Measurements from ENCODE around the gene BPIFB1. TPM values are rescaled to one million over a fixed set of nuclear protein-coding genes. Genes with fewer than 3 reads are reported as not detected.

Gene BPIFB1
- total and polyA plus RNA-seq, 10 of the 15 experiments (the other 5 are each of a cell fraction or from before 2014, with no cell fraction given), result 0.13 TPM; not detected in 9

GRCh38 chr20:33261465-33261864 is 21.5 kb upstream of the BPIFB1 start (continued):
- TF ChIP-seq, protein P1, sequence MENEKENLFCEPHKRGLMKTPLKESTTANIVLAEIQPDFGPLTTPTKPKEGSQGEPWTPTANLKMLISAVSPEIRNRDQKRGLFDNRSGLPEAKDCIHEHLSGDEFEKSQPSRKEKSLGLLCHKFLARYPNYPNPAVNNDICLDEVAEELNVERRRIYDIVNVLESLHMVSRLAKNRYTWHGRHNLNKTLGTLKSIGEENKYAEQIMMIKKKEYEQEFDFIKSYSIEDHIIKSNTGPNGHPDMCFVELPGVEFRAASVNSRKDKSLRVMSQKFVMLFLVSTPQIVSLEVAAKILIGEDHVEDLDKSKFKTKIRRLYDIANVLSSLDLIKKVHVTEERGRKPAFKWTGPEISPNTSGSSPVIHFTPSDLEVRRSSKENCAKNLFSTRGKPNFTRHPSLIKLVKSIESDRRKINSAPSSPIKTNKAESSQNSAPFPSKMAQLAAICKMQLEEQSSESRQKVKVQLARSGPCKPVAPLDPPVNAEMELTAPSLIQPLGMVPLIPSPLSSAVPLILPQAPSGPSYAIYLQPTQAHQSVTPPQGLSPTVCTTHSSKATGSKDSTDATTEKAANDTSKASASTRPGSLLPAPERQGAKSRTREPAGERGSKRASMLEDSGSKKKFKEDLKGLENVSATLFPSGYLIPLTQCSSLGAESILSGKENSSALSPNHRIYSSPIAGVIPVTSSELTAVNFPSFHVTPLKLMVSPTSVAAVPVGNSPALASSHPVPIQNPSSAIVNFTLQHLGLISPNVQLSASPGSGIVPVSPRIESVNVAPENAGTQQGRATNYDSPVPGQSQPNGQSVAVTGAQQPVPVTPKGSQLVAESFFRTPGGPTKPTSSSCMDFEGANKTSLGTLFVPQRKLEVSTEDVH (IDR thresholded peaks at IDR 0.05; ENCODE audit: low read depth, partially characterized antibody), result no peak
- TF ChIP-seq POLR2AphosphoS2 (IDR thresholded peaks at IDR 0.05; ENCODE audit: low read depth, low read length) (no peak), YY1 (IDR thresholded peaks at IDR 0.05; ENCODE audit: low read depth, low read length) (no peak), RBBP5 (conservative IDR thresholded peaks at IDR 0.05) (no peak)

GRCh38 chr20:33262658-33263065 is 20.4 kb upstream of the BPIFB1 start:
- Histone ChIP-seq H3K27me3 (replicated peaks in 1 of 2; ENCODE audit: control insufficient read depth in 2 of 2, insufficient read depth in 2 of 2, low read length in 1 of 2) (peaks cover 0 to 2% of the 10 kb centered on the region in 2 experiments; a peak in 1 of 4 replicates), H3K9ac (ENCODE audit: control insufficient read depth, insufficient read depth, low read length) (no peak overlapping the region), H3K9me3 (replicated peaks; ENCODE audit: control insufficient read depth, insufficient read depth, low read length) (no peaks in the 10 kb centered on the region; the same call in 2 of the 3 replicates), H3K4me2 (ENCODE audit: control insufficient read depth, insufficient read depth) (no peak overlapping the region), H3K4me1 (ENCODE audit: control insufficient read depth, insufficient read depth, low read length) (no peaks in the 10 kb centered on the region), H4K20me1 (ENCODE audit: control insufficient read depth, insufficient read depth) (no peaks in the 10 kb centered on the region), H2AFZ (ENCODE audit: control insufficient read depth, low read depth, low read length) (no peak overlapping the region), H3K27ac (ENCODE audit: control insufficient read depth, insufficient read depth) (no peak overlapping the region), H3K4me3 (no peak overlapping the region), H3K79me2 (ENCODE audit: control insufficient read depth, insufficient read depth, low read length) (no peaks in the 10 kb centered on the region), H3K36me3 (ENCODE audit: control insufficient read depth in 2 of 2, insufficient read depth in 2 of 2, low read length in 1 of 2) (no peaks in the 10 kb centered on the region)
- SMC1A ChIA-PET (ENCODE audit: uncharacterized antibody, unreplicated experiment), result no interaction called here
- BruUV-seq (replicated peaks), result no TSS peak
- intact Hi-C loops (cut with micrococcal nuclease; ENCODE audit: unreplicated experiment) (no loop called here), in situ Hi-C loops (cut with MboI) (no loop called here)
- no peak for DNase-seq (ENCODE audit: low read depth, low spot score)
- CTCF ChIA-PET, result interaction anchor here (0.6 to 1.1 kb wide), 3 partner anchors 16 to 386 kb away, joined by 3 to 4 read pairs (median 4); no protein-coding TSS in a partner anchor
- POLR2A ChIA-PET, result no interaction called here
- RAD21 ChIA-PET (ENCODE audit: unreplicated experiment), result no interaction called here
- WGBS (ENCODE audit: insufficient coverage, insufficient replicate concordance, low lambda C conversion rate, missing lambda C conversion rate), result 14% methylated on average over 5 of the region's 5 CpGs
- TF ChIP-seq RBBP5 (conservative IDR thresholded peaks at IDR 0.05), result no peak
- peak; percentile 42; the same call in 1 of the 2 replicates for TF ChIP-seq RAD21 (IDR thresholded peaks at IDR 0.05; ENCODE audit: insufficient read depth, low read depth, low read length)
- TF ChIP-seq, protein P2, sequence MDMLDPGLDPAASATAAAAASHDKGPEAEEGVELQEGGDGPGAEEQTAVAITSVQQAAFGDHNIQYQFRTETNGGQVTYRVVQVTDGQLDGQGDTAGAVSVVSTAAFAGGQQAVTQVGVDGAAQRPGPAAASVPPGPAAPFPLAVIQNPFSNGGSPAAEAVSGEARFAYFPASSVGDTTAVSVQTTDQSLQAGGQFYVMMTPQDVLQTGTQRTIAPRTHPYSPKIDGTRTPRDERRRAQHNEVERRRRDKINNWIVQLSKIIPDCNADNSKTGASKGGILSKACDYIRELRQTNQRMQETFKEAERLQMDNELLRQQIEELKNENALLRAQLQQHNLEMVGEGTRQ (IDR thresholded peaks at IDR 0.05; ENCODE audit: borderline replicate concordance, low read depth, low read length), result no peak
- TF ChIP-seq HDAC2 (IDR thresholded peaks at IDR 0.05), result no peak
- no peak for TF ChIP-seq BHLHE40 (IDR thresholded peaks at IDR 0.05; ENCODE audit: borderline replicate concordance in 1 of 2, low read depth in 2 of 2, low read length in 1 of 2)
- no peak for TF ChIP-seq POLR2AphosphoS2 (IDR thresholded peaks at IDR 0.05; ENCODE audit: low read depth, low read length)
- peak; percentile 19 to 39 (median 29); a peak in 3 of 6 replicates for TF ChIP-seq CTCF (IDR thresholded peaks at IDR 0.05 in 2 of 3, conservative IDR thresholded peaks at IDR 0.05 in 1 of 3; ENCODE audit: control insufficient read depth in 2 of 3, extremely low read depth in 1 of 3, insufficient read depth in 1 of 3, low read depth in 3 of 3, low read length in 3 of 3)
- no peak for TF ChIP-seq SIN3A (IDR thresholded peaks at IDR 0.05; ENCODE audit: low read depth, low read length)
- no peak for TF ChIP-seq SPI1 (IDR thresholded peaks at IDR 0.05; ENCODE audit: borderline replicate concordance, insufficient read depth, low read depth, low read length)
- no peak for TF ChIP-seq MTA3 (IDR thresholded peaks at IDR 0.05; ENCODE audit: borderline replicate concordance, low read length)
- FAIRE-seq, result no peak
- ATAC-seq, result no peak
